ENCODE results near the gene CDH13. TPM values are rescaled to one million over a fixed set of nuclear protein-coding genes. Genes with fewer than 3 reads are reported as not detected.

Gene CDH13
- total and polyA plus RNA-seq, 2 of the 8 experiments (the other 6 are each of a cell fraction or from before 2014, with no cell fraction given): 2.3 to 2.4 TPM

- FAIRE-seq (no peak), DNase-seq (ENCODE audit: low read depth in 1 of 2, low spot score in 2 of 2) (no peak)
- WGBS, 2 experiments (ENCODE audit: extremely low coverage in 1 of 2, insufficient coverage in 1 of 2, insufficient read length in 1 of 2, insufficient replicate concordance in 2 of 2, low coverage in 1 of 2, low lambda C conversion rate in 2 of 2, missing lambda C conversion rate in 1 of 2): 83% methylated on average over 12 of the region's 12 CpGs; no CpG with 5 or more reads in 1 of the 2 experiments
- Histone ChIP-seq H3K56ac (replicated peaks; ENCODE audit: insufficient read length, low read depth, low read length) (no peak overlapping the region), H3K14ac (ENCODE audit: insufficient read length) (no peak overlapping the region), H2BK120ac (replicated peaks; ENCODE audit: low read depth, low read length) (no peak overlapping the region), H3K79me1 (ENCODE audit: low read depth, low read length) (no peaks in the 10 kb centered on the region), H3K79me2 (ENCODE audit: control insufficient read depth in 1 of 2, insufficient read depth in 2 of 2, low read length in 2 of 2) (no peaks in the 10 kb centered on the region), H3K9ac (replicated peaks in 1 of 4; ENCODE audit: extremely low read depth in 1 of 4, low read depth in 3 of 4, low read length in 3 of 4) (no peak overlapping the region), H4K8ac (ENCODE audit: extremely low read depth, insufficient read depth, low read length) (no peak overlapping the region), H3K27me3 (replicated peaks in 1 of 4; ENCODE audit: control insufficient read depth in 3 of 4, extremely low read depth in 1 of 4, insufficient read depth in 3 of 4, low read length in 3 of 4) (no peaks in the 10 kb centered on the region), H2BK5ac (ENCODE audit: low read depth, low read length) (no peak overlapping the region), H2AK5ac (ENCODE audit: low read depth, low read length) (no peak overlapping the region), H2BK20ac (ENCODE audit: low read length) (no peak overlapping the region), H4K5ac (ENCODE audit: insufficient read length, low read depth, low read length) (no peak overlapping the region), H3K23me2 (ENCODE audit: low read depth, low read length) (no peaks in the 10 kb centered on the region), H2BK15ac (ENCODE audit: low read length) (peak overlapping the region; percentile 89; the same call in 1 of the 2 replicates), H2BK12ac (ENCODE audit: low read depth, low read length) (no peak overlapping the region), H3K36me3 (ENCODE audit: control insufficient read depth in 2 of 4, insufficient read depth in 4 of 4, low read length in 3 of 4) (no peaks in the 10 kb centered on the region), H3K9me3 (ENCODE audit: insufficient read depth in 2 of 2, low read depth in 1 of 2, low read length in 1 of 2) (peaks cover 0 to 3% of the 10 kb centered on the region in 2 experiments; a peak in 1 of 4 replicates), H3K27ac (ENCODE audit: low read depth, low read length) (no peak overlapping the region), H3K4me2 (ENCODE audit: insufficient read depth in 1 of 2, low read depth in 2 of 2, low read length in 2 of 2) (no peak overlapping the region), H3K4me1 (replicated peaks in 1 of 4; ENCODE audit: control insufficient read depth in 3 of 4, insufficient read depth in 4 of 4, low read length in 3 of 4) (no peaks in the 10 kb centered on the region), H4K91ac (replicated peaks; ENCODE audit: insufficient read length, low read length) (no peak overlapping the region), H3K4me3 (ENCODE audit: extremely low read depth in 1 of 4, insufficient read depth in 2 of 4, low read depth in 3 of 4, low read length in 4 of 4) (no peak overlapping the region), H4K20me1 (replicated peaks in 1 of 2; ENCODE audit: control insufficient read depth in 1 of 2, insufficient read depth in 2 of 2, low read length in 2 of 2) (no peaks in the 10 kb centered on the region), H3K18ac (ENCODE audit: extremely low read depth, low read length) (no peak overlapping the region), H2AFZ (ENCODE audit: low read length) (no peak overlapping the region), H3K23ac (ENCODE audit: insufficient read length) (no peak overlapping the region), H3K4ac (replicated peaks; ENCODE audit: insufficient read length, low read depth, low read length) (no peak overlapping the region)
- POLR2A ChIA-PET (ENCODE audit: partially characterized antibody): no interaction called here
- CTCF ChIA-PET (ENCODE audit: partially characterized antibody): no interaction called here
- TF ChIP-seq SP2 (IDR thresholded peaks at IDR 0.05; ENCODE audit: low read length) (no peak), ZNF274 (IDR thresholded peaks at IDR 0.05; ENCODE audit: borderline replicate concordance, extremely low read depth, low read length) (no peak), SIRT6 (IDR thresholded peaks at IDR 0.05; ENCODE audit: low read length) (no peak), CTBP2 (IDR thresholded peaks at IDR 0.05; ENCODE audit: borderline replicate concordance, insufficient read depth, insufficient read length, low read length) (no peak), HDAC2 (IDR thresholded peaks at IDR 0.05; ENCODE audit: borderline replicate concordance in 1 of 2, low read depth in 2 of 2, low read length in 2 of 2) (no peak), NRF1 (IDR thresholded peaks at IDR 0.05; ENCODE audit: low read depth, low read length) (no peak), SRF (IDR thresholded peaks at IDR 0.05; ENCODE audit: low read depth, low read length) (no peak), E2F6 (IDR thresholded peaks at IDR 0.05) (no peak), BRCA1 (IDR thresholded peaks at IDR 0.05; ENCODE audit: low read depth, low read length) (no peak), PHF8 (conservative IDR thresholded peaks at IDR 0.05; ENCODE audit: low read depth, low read length) (no peak), NANOG (IDR thresholded peaks at IDR 0.05; ENCODE audit: insufficient read depth, low read depth, low read length, poor library complexity, severe bottlenecking) (no peak), TBP (IDR thresholded peaks at IDR 0.05; ENCODE audit: low read depth, low read length) (no peak), GABPA (IDR thresholded peaks at IDR 0.05; ENCODE audit: borderline replicate concordance, insufficient read depth, low read length) (no peak), POLR2A (IDR thresholded peaks at IDR 0.05; ENCODE audit: control extremely low read depth in 1 of 2, low read depth in 2 of 2, low read length in 2 of 2) (no peak)
Observed at GRCh38 chr16:83532634-83533033, 905.9 kb downstream of the CDH13 start.
